Prostate gland (tissue), 2 donors: ENCODE measurements around the gene CCDC182.

Experiments used
- POLR2A ChIP-seq: fragments of 450-650 bp; IDR thresholded peaks from one replicate; pipeline ENCODE4 v1.6.1; 2016; ENCODE audit warnings: antibody characterized with exemption, mild to moderate bottlenecking
- POLR2AphosphoS5 ChIP-seq: sonication (generic); formaldehyde crosslinking; IDR thresholded peaks from one replicate; pipeline ENCODE4 v1.6.1; 2017; ENCODE audit warnings: antibody characterized with exemption
- TF ChIP-seq, protein P1 (sequence below), 4 experiments: fragments of 200-600 bp in 2 of 4; fragments of 450-650 bp in 2 of 4; sonication (generic) in 2 of 4; IDR thresholded peaks; 1 replicate in 3 of 4; 2 replicates in 1 of 4; pipeline ENCODE4 v1.5.1; 2016 to 2019; ENCODE audit warnings: antibody characterized with exemption in 4 of 4, mild to moderate bottlenecking in 2 of 4, moderate library complexity in 2 of 4

DNA sequence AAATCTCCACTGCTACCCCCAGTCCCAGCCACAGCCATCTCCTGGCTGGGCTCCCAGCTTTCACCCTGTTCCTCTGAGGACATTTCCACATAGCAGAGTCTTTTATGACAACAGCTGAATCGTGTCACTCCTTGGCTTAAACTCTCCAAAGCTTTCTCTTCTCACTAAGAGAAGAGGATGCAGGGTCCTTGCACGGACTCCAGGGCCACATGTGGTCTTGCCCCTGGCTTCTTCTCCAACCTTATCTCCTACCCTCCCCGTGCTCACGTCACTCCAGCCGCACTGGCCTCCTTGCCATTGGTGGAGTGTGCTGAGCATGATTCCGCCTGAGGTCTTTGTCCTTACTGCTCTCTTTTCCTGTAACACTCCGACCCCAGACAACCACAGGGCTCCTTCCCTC, 39.9 kb upstream of the CCDC182 start:
- TF ChIP-seq, protein P1, sequence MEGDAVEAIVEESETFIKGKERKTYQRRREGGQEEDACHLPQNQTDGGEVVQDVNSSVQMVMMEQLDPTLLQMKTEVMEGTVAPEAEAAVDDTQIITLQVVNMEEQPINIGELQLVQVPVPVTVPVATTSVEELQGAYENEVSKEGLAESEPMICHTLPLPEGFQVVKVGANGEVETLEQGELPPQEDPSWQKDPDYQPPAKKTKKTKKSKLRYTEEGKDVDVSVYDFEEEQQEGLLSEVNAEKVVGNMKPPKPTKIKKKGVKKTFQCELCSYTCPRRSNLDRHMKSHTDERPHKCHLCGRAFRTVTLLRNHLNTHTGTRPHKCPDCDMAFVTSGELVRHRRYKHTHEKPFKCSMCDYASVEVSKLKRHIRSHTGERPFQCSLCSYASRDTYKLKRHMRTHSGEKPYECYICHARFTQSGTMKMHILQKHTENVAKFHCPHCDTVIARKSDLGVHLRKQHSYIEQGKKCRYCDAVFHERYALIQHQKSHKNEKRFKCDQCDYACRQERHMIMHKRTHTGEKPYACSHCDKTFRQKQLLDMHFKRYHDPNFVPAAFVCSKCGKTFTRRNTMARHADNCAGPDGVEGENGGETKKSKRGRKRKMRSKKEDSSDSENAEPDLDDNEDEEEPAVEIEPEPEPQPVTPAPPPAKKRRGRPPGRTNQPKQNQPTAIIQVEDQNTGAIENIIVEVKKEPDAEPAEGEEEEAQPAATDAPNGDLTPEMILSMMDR (IDR thresholded peaks at IDR 0.05): no peak
- TF ChIP-seq POLR2AphosphoS5 (no peak), POLR2A (no peak)
